ENCODE measurements around the gene ALX4. TPM values are rescaled to one million over a fixed set of nuclear protein-coding genes. Genes with fewer than 3 reads are reported as not detected.

ALX4 gene
- total RNA-seq, 2 experiments from 2014 or later: not detected

DNA sequence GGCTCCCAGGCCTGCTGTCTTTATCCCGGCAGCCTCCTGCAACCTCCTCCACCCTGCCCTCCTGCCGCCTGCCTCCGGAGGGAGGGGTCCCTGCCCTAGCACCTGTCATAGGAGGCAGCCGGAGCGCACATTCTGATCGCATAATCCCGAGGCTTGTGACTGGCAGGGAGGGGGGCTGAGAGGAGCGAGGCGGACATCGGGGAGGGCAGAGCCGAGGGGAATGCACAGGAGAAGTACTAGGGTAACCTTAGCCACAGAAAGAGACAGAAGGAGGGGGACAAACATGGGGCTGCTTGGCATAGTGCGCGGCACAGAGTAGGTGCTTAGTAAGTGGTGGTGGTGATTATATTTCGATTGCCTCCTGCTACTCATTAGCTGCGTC, 9.2 kb upstream of the ALX4 start:
- Mint-ChIP-seq H3K27ac (no peak overlapping the region), H3K4me1 (peaks cover 10% of the 10 kb centered on the region), H3K4me3 (no peak overlapping the region), H3K27me3 (peaks cover 94% of the 10 kb centered on the region), H3K36me3 (ENCODE audit: low read depth) (no peaks in the 10 kb centered on the region), H3K9me3 (no peaks in the 10 kb centered on the region)
- ChIA-PET POLR2A (no interaction called here), CTCF (interaction anchor here (1.6 to 1.8 kb wide), 2 partner anchors 11 to 12 kb away, joined by 4 to 5 read pairs; no protein-coding TSS in a partner anchor)
- DNase-seq: no peak

DNA sequence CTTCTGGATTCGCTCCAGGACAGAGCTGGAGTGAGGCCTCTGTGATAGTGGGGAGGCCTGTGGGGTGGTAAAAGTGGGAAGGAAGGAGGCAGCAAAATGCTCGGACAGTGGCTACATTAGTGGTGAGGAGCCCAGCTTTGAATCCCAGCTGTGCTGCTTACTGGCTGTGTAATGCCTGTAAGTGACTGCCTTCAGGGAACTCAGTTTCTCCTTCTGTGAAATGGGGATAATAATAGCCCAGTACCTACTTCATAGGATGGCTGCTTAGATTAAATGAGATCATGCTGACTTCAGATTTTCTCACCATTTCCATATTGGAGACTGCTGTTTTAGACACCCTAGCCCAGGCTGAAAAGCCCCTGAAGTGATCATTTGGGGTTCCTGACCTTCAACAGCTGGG, 8.4 kb upstream of the ALX4 start:
- Mint-ChIP-seq H3K27ac (no peak overlapping the region), H3K27me3 (peaks cover 95% of the 10 kb centered on the region), H3K36me3 (ENCODE audit: low read depth) (no peaks in the 10 kb centered on the region), H3K9me3 (no peaks in the 10 kb centered on the region), H3K4me1 (peaks cover 10% of the 10 kb centered on the region), H3K4me3 (no peak overlapping the region)
- ChIA-PET POLR2A (no interaction called here), CTCF (interaction anchor here (1.3 to 1.8 kb wide), 2 partner anchors 11 to 12 kb away, joined by 3 to 5 read pairs; no protein-coding TSS in a partner anchor)
- DNase-seq: no peak

GRCh38 chr11:44316659-44317240, 6.8 kb upstream of the ALX4 start:
- DNase-seq: no peak
- POLR2A ChIA-PET: no interaction called here

GRCh38 chr11:44315947-44316658, 6.2 kb upstream of the ALX4 start:
- Mint-ChIP-seq H3K4me3 (no peak overlapping the region), H3K27ac (no peak overlapping the region), H3K4me1 (peaks cover 11% of the 10 kb centered on the region), H3K27me3 (peaks cover 97% of the 10 kb centered on the region), H3K36me3 (ENCODE audit: low read depth) (no peaks in the 10 kb centered on the region), H3K9me3 (no peaks in the 10 kb centered on the region)
- CTCF ChIA-PET: interaction anchor here (1.4 kb wide), 1 partner anchor 10 kb away, joined by 5 read pairs; no protein-coding TSS in a partner anchor
- POLR2A ChIA-PET: no interaction called here
- no peak for DNase-seq

More at GRCh38 chr11:44316659-44317240, 6.8 kb upstream of the ALX4 start:
- Mint-ChIP-seq H3K36me3 (ENCODE audit: low read depth) (no peaks in the 10 kb centered on the region), H3K9me3 (no peaks in the 10 kb centered on the region), H3K27me3 (peaks cover 97% of the 10 kb centered on the region), H3K4me1 (peaks cover 10% of the 10 kb centered on the region), H3K4me3 (no peak overlapping the region), H3K27ac (no peak overlapping the region)
- CTCF ChIA-PET: interaction anchor here (0.5 to 1.1 kb wide), 2 partner anchors 8 to 686 kb away, joined by 3 to 5 read pairs; no protein-coding TSS in a partner anchor

- Mint-ChIP-seq H3K36me3 (ENCODE audit: low read depth) (no peaks in the 10 kb centered on the region), H3K4me3 (no peak overlapping the region), H3K27ac (no peak overlapping the region), H3K27me3 (peaks cover 93% of the 10 kb centered on the region), H3K9me3 (no peaks in the 10 kb centered on the region), H3K4me1 (peaks cover 13% of the 10 kb centered on the region)
- no peak for DNase-seq
- CTCF ChIA-PET: interaction anchor here (0.6 to 1.4 kb wide), 2 partner anchors 9 to 53 kb away, joined by 4 to 5 read pairs; no protein-coding TSS in a partner anchor
- POLR2A ChIA-PET: no interaction called here
These were observed 4.8 kb upstream of the ALX4 start for GRCh38 chr11:44314733-44315132.

DNA sequence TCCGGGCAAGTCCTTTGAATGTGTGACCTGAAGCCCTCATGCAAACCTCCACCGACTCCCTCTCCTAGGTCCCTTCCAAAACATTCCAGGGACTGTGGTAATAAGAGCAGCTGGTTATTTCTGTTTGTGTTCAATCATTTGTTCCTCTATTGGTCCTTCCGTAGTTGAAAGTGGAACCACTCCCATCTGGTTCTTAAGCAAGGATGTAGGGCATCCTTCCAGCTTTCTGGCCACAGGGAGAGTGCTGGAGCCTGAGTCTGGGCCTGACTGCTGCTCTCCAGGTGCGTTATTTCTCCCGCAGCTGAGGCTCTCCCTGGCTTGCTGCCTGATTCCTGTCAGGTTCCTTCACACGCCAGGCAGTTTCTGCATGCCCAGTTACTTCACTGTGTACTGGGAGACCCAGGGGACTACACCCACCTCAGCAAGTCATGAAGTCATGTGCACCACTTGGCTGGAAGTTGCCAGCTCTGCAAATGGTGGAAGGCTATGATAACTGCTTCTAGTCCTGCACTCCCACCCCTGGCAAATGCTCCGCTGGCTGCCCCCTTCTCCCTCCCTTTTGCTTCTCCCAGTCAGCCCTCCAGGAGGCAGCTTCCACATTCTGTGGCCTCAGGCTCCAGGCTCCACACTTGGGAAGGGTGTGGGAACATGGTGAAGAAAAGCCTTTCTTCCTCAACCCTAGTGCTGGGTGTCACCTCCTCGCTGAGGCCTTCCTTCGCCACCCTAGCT, 4.0 kb upstream of the ALX4 start:
- DNase-seq: no peak
- Mint-ChIP-seq H3K4me3 (no peak overlapping the region), H3K4me1 (peaks cover 13% of the 10 kb centered on the region), H3K27ac (no peak overlapping the region), H3K27me3 (peaks cover 90% of the 10 kb centered on the region), H3K9me3 (no peaks in the 10 kb centered on the region), H3K36me3 (ENCODE audit: low read depth) (no peaks in the 10 kb centered on the region)
- POLR2A ChIA-PET: no interaction called here
- CTCF ChIA-PET: interaction anchor here (1.3 kb wide), 1 partner anchor 9 kb away, joined by 3 read pairs; no protein-coding TSS in a partner anchor

GRCh38 chr11:44312876-44313275, 2.9 kb upstream of the ALX4 start:
- ChIA-PET CTCF (no interaction called here), POLR2A (no interaction called here)
- Mint-ChIP-seq H3K27me3 (peaks cover 89% of the 10 kb centered on the region), H3K4me1 (peaks cover 13% of the 10 kb centered on the region), H3K9me3 (no peaks in the 10 kb centered on the region), H3K27ac (no peak overlapping the region), H3K36me3 (ENCODE audit: low read depth) (no peaks in the 10 kb centered on the region), H3K4me3 (no peak overlapping the region)
- no peak for DNase-seq

GRCh38 chr11:44311339-44312261, 1.7 kb upstream of the ALX4 start:
- Mint-ChIP-seq H3K36me3 (ENCODE audit: low read depth) (no peaks in the 10 kb centered on the region), H3K4me1 (peaks cover 12% of the 10 kb centered on the region), H3K4me3 (no peak overlapping the region), H3K9me3 (no peaks in the 10 kb centered on the region), H3K27ac (peak overlapping the region; percentile 7), H3K27me3 (peaks cover 89% of the 10 kb centered on the region)
- ChIA-PET POLR2A (no interaction called here), CTCF (no interaction called here)
- no peak for DNase-seq

DNA sequence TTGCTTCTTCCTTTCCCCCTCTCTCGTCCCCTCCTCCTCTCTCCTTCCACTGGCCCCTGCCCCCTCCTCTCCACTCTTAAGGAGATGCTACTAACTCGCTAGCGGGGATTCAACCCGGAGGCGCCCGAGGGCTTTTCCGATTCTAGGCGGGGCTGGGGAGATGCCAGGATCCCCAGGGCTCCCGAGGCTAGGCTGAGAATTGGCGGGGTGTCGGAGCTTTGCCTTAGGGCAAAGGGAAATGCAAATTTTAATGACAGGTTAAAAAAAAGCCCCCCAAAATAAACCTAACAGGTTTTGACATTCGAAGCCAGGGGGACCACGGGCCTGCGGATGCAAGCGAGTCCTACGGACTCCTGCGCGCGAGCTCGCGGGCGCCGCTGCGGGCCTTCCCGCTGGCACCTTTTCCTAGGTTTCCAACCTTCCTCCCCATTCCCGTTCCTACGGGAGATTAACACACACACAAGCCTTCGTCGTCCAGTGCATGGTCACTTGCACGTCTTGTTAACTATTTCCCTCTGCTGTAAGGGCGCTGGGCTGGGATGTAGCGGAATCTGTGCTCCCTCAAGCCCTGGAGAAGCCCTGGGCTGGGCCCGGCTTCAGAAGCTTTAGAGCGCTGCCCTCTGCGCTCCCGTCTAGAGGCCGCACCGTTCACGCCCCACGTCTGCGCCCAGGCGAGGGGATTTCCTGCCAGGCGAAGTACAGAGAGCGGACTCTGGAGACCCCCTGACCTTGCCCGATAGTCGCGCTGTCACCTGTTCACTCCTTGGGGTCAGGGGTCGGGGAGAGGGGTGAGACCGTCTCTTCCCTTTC, 729 bp upstream of the ALX4 start:
- H3K27me3 Mint-ChIP-seq: peaks cover 90% of the 10 kb centered on the region
- H3K4me1 Mint-ChIP-seq: peaks cover 18% of the 10 kb centered on the region
- peak overlapping the region; percentile 32 for H3K27ac Mint-ChIP-seq
- ChIA-PET POLR2A (interaction anchor here (0.7 kb wide), 1 partner anchor 130 kb away, joined by 4 read pairs; no protein-coding TSS in a partner anchor), CTCF (no interaction called here)
- no peaks in the 10 kb centered on the region for H3K36me3 Mint-ChIP-seq (ENCODE audit: low read depth)
- DNase-seq: no peak
- no peak overlapping the region for H3K4me3 Mint-ChIP-seq
- H3K9me3 Mint-ChIP-seq: no peaks in the 10 kb centered on the region

DNA sequence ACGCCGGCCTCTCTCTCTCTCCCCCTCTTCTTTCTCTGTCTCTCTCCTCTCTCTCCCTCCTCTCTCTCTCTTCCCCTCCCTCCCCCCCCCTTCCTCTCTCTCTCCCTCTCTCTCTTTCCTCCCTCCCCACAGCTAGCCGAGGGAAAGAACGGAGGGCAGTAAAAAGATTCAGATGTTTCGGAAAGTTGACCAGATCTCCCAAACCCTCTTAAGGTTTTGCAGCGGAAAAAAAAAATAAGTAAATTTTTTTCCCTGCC, 195 bp upstream of the ALX4 start:
- Mint-ChIP-seq H3K9me3 (no peaks in the 10 kb centered on the region), H3K36me3 (ENCODE audit: low read depth) (peaks cover 1% of the 10 kb centered on the region), H3K4me3 (no peak overlapping the region), H3K27ac (no peak overlapping the region), H3K4me1 (peaks cover 20% of the 10 kb centered on the region), H3K27me3 (peaks cover 90% of the 10 kb centered on the region)
- POLR2A ChIA-PET: interaction anchor here (0.7 kb wide), 1 partner anchor 131 kb away, joined by 4 read pairs; no protein-coding TSS in a partner anchor
- CTCF ChIA-PET: no interaction called here
- no peak for DNase-seq

GRCh38 chr11:44308923-44309477, 939 bp downstream of the ALX4 start:
- H3K4me1 Mint-ChIP-seq: peaks cover 23% of the 10 kb centered on the region
- no peak overlapping the region for H3K4me3 Mint-ChIP-seq
- H3K27me3 Mint-ChIP-seq: peaks cover 90% of the 10 kb centered on the region
- no peak for DNase-seq
- H3K9me3 Mint-ChIP-seq: no peaks in the 10 kb centered on the region
- peak overlapping the region; percentile 25 for H3K27ac Mint-ChIP-seq
- H3K36me3 Mint-ChIP-seq (ENCODE audit: low read depth): peaks cover 1% of the 10 kb centered on the region
- ChIA-PET POLR2A (no interaction called here), CTCF (interaction anchor here (1.0 to 1.9 kb wide), 3 partner anchors 8 to 215 kb away, joined by 3 to 5 read pairs (median 4); no protein-coding TSS in a partner anchor)

Measured in activated CD4-positive, alpha-beta T cell treated with anti-CD3 and anti-CD28 coated beads, Interleukin-2, amount 10 ng/mL, durations not matched to agents 7 days and 5 days (primary cell).